ENCODE data around the gene POLE. TPM values are rescaled to one million over a fixed set of nuclear protein-coding genes. Genes with fewer than 3 reads are reported as not detected.

POLE gene
- total RNA-seq, 1 donor from 2014 or later = 39.2 TPM

DNA sequence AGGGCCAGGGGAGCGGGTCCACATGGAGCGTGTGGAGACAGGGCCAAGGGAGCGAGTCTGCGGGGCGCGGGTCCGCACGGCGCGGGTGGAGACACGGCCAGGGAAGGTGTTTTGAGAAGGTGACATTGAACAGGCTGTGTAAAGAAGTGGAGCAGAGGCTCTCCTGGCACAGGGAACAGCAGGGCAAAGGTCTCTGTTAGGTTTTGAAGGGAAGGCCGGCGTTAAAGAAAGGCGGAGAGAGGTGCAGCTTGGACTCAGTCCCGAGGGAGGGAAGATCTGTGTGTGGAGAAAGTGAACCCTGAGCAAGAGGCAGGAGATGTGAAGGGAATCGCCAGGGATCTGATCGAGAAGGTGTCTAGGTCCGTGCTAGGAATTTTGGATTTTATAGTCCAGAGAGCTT is 2.1 kb upstream of the POLE start:
- DNase-seq (ENCODE audit: low spot score) (no peak), ATAC-seq (no peak)
- intact Hi-C loops (cut with DNase I) = no loop called here

DNA sequence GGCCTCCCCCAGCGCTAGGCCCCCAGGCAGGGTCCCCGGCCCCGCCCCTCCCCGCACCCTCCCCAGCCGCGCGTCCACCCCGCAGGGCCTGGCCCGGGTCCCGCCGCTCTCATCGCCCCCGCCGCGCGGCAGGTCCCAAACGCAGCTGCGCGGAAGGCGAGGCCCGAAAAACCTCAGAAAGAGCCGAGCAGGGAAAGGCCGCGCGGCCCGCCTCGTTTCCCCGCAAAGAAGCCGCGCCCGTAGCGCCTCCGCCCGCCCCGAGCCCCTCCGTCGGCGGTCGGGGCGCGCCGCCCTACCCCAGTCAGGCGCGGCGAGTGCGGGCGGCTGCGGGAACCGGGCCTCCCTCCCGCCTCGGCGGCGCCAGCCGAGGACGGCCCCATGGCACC is 324 bp downstream of the POLE start:
- intact Hi-C loops (cut with DNase I) = no loop called here
- ATAC-seq (no peak), DNase-seq (ENCODE audit: low spot score) (no peak)

DNA sequence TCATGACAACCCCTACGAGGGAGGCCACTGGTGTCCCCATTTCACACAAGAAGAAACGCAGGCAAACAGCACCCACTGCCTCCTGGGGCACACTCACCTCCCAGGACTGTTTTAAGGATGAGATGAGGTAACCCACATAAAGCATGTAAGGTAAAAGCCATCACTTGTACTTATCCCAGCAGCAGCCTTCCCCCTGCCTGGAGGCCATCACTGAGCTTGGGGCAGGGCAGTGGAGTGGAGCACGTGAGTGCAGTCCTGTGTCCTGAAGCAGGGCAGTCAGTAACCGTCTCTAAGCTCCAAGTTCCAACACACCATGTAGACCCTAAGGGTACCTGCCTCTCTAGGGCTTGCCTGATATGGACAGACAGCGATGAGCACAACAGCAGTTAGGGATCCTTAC is 1.7 kb downstream of the POLE start:
- ATAC-seq = no peak
- intact Hi-C loops (cut with DNase I) = no loop called here
- no peak for DNase-seq (ENCODE audit: low spot score)

DNA sequence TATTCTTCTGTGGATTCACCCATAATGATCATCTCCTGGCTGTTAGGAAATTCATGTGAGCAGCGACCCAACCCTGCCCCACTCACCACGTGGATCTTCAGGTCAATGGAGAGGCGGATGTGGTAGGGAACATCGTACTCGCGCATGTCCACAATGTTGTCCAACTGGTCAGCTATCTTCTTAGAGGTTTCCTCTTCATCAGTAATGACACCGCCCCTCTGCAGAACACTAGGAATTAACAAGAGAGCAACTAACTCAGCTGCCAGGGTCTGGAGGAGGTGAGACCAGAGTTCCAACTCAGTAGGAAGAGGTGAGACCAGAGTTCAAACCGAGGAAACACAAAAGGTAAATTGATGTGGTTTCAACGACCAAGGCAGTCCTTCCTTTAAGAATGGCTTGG is 9.7 kb downstream of the POLE start:
- DNase-seq (ENCODE audit: low spot score) (no peak), ATAC-seq (no peak)
- intact Hi-C loops (cut with DNase I) = no loop called here

DNA sequence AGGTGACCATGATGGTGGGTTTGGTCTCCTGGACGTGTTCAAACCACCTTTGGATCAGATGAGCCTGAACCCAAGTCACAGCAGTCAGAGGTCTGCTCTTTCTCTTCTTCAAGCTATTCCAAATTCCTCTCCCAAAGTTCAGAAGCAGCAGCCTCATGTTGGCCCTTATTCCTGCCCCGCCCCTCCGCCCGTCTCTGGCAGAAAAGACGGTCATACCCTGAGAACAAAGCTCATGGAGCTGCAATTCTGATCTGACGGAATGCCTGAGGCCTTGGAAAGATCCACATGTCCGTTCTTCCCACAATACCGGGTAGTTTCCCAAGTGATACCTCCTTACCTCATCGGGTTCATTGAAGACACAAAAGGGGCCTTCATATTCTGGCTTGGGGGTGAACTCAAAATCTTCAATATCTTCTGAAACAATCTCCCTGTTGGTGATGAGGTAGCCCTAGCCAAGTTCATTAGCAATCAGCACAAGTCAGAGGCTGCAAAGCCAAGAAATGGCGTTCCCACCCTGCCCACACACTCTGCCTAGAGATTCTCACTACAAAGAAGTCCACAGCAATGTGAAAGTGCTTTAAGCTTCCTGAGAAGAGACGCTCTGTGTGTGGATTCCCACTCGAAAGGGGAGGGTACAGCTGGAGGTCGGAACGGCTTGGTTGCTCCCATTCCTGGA is 11.2 kb downstream of the POLE start:
- DNase-seq (ENCODE audit: low spot score) (no peak), ATAC-seq (peak; percentile 44)
- intact Hi-C loops (cut with DNase I) = no loop called here

DNA sequence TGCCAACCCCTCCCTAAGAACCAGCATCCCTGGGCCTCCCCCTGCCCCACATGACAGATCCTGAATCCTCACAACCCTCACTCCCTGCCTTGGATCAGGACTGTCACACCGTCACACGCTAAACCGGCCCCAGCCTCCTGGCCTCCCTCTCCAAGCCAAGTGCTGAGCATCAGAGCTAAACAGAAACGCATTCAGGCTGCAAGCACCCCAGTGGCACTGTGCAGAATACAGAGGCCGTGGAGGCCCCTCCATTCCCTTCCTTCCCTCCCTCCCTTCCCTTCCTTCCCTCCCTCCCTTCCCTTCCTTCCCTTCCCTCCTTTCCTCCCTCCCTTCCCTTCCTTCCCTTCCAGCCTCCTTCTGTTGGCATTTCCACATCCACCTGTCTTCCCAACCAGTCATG is 12.6 kb downstream of the POLE start:
- intact Hi-C loops (cut with DNase I) = no loop called here
- DNase-seq (ENCODE audit: low spot score) (no peak), ATAC-seq (no peak)

DNA sequence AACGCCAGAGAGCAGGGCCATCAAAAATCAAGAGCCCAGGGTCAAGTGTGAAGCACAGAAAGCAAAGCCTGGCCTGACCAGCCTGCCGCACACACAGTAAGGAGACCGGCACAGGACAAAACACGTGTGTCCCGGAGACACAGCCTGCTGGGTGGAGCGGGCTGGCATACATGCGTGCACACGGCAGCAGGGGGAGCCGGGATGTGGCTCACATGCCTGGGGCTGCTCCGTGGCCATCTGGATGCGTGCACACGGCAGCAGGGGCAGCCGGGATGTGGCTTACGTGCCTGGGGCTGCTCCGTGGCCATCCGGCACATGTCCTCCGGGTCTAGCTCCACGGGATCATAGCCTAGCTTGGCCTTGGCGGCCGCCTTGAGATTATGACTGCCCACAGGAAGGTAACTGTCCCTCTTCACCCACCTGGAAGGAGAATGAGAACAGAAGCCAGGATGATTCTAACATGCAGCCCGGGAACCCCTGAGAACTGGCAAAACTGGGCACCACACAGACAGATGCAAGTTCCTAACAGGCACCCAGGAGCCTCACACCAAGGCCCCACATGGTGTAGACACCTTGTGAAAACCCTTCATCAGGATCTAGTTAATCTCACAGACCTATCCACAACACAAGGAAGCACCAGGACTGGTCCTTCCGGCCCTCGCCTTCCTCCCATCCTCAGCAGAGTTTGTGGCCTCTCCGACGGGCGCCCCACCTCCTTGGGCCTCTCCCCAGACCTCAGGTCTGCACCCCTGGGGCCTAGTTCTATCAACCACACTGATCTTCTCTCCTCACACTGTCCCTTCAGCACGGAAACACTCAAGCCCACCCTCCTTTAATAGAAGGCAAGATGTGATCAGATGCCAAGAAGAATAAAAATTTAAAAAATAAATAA is 13.6 kb downstream of the POLE start:
- intact Hi-C loops (cut with DNase I) = no loop called here
- ATAC-seq (no peak), DNase-seq (ENCODE audit: low spot score) (no peak)

DNA sequence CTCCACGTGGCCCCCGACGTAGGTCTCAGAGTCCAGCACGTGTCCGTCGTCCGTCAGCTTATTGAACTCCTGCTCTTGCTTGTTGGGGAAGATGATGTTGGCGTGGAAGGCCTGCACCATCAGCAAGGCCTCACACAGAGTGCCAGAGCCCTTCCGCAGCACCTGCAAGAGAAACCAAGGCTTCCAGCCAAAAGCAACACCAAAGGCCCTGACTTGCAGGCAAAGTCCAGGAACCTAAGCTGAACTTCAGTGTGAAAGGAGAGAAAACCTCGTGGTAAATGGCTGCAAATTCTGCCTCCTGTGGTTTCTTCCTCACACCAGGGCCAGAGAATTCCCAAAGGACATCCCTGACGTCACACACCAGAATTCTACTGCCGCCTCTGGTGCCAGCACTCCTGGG is 14.5 kb downstream of the POLE start:
- ATAC-seq (peak; percentile 77), DNase-seq (ENCODE audit: low spot score) (no peak)
- intact Hi-C loops (cut with DNase I) = no loop called here

DNA sequence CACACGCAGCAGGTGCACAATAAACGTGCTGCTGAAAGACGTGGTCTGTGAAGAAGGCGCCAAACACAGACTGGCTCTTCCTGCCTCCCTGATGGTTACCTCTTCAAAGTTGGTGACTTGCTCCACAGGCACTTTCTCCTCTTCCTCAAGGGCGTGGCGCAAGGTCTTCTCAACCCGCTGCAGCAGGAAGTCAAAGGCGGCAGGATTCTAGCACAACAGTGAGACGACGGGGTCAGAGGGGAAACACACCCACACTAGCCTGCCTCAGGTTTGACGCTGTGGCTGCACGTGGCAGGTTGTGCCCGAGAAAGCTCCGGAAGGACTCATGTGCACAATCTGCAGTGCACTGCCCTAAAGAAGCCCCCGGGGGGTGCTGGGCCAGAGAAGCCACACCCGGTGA is 15.0 kb downstream of the POLE start:
- no peak for ATAC-seq
- DNase-seq (ENCODE audit: low spot score) = no peak
- intact Hi-C loops (cut with DNase I) = no loop called here

DNA sequence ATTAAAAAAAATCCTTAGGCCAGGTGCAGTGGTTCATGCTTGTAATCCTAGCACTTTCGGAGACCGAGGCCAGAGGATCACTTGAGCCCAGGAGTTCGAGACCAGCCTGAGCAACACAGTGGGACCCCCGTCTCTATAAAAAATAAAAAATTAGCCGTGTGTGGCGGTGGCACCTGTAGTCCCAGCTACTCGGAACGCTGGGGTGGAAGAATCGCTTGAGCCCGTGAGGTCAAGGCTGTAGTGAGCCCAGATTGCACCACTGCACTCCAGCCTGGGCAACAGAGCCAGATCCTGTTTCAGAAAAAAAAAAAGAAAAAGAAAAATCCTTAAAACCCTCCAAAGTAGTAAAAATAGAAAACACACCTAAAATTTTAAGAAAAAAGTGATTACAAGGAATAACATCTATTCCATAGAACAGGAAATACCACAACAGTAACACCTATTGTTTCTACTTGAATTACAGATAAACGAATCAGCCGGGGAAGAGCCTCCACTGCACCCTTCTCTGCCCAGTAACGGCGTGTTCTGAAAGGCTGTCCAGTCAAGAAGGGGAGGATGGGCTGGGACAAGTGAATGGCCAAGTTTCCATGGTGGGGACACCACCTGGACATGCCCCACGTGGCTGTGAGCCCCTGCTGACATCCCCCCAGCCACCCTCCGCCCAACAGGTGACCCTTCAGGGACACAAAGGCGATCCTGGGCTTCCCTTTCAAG is 17.8 kb downstream of the POLE start:
- no peak for ATAC-seq
- DNase-seq (ENCODE audit: low spot score) = no peak
- intact Hi-C loops (cut with DNase I) = no loop called here

DNA sequence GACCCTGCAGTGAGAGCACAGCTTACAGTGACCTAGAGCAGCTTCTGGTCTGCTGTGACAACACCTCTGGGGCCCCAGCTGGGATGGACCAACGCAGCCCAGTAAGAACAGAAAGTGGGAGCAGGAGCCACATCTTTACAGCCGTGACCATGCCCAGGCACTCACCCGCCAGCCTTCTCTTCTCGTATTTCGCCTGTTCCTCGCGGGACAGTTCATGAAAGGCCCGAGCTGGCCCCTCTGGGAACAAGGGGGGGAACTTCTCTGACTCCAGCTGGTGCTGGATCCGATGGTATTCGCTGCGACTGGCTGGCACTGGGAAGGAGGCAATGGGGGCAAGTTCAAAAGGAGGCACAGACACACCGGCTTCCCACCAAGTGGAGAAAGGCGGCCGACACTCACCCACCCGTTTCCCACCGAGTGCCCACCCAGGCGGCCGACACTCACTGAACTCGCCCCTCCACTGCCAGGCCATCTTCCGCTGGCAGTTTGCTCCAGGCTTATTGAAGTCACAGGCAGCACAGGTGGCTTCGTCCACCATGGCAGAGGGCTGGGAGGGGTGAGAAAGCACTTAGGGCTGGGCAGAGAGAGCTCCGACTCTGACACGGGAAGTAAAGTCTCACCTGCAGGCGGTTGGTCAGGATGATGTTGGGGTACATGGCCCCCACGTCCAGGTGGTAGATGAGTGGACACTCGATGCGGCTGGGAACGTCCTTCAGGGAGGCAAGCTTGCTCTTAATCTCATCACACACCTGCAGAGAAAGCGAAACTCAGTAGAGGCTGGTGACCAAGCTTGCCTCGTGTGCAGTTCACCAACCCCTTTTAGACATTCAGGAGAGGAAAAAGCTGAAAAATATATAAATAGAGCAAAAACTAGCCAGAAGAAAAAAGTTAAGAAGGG is 18.7 kb downstream of the POLE start:
- DNase-seq (ENCODE audit: low spot score) = no peak
- intact Hi-C loops (cut with DNase I) = no loop called here
- ATAC-seq = no peak

DNA sequence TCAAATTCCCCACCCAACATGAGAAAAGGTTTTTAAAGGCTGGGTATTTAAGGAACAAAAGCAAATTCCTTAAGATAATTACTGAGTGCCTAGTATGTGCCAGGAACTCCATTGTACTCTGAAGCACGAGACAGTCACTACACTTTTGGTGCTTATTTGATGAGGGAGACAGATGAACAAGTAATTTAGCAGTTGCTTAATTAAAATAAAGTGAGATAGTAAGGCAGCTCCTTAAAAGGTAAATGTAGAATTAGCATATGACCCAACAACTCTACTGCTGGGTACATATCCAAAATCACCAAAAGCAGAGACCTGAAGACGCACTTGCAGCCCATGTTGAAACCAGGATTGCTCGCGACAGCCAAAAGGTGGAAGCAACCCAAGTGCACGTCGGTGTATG is 21.3 kb downstream of the POLE start:
- DNase-seq (ENCODE audit: low spot score) (no peak), ATAC-seq (no peak)
- intact Hi-C loops (cut with DNase I) = no loop called here

DNA sequence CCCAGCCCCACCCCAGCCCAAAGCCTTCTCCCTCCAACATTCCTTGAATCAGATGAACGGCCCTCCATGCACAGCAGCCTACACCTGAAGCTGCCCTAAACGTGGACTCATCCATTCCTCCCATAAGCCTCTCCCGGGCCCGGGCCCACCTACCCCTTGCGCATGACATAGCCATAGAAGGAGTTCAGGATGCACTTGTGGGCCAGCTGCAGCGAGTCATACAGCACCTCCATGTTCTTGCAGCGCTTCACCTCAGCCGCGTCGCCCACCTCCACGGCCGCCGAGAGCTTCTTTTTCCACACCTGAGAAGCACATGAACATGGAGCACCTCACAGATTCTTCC is 22.0 kb downstream of the POLE start:
- ATAC-seq = no peak
- DNase-seq (ENCODE audit: low spot score) = no peak
- intact Hi-C loops (cut with DNase I) = no loop called here

DNA sequence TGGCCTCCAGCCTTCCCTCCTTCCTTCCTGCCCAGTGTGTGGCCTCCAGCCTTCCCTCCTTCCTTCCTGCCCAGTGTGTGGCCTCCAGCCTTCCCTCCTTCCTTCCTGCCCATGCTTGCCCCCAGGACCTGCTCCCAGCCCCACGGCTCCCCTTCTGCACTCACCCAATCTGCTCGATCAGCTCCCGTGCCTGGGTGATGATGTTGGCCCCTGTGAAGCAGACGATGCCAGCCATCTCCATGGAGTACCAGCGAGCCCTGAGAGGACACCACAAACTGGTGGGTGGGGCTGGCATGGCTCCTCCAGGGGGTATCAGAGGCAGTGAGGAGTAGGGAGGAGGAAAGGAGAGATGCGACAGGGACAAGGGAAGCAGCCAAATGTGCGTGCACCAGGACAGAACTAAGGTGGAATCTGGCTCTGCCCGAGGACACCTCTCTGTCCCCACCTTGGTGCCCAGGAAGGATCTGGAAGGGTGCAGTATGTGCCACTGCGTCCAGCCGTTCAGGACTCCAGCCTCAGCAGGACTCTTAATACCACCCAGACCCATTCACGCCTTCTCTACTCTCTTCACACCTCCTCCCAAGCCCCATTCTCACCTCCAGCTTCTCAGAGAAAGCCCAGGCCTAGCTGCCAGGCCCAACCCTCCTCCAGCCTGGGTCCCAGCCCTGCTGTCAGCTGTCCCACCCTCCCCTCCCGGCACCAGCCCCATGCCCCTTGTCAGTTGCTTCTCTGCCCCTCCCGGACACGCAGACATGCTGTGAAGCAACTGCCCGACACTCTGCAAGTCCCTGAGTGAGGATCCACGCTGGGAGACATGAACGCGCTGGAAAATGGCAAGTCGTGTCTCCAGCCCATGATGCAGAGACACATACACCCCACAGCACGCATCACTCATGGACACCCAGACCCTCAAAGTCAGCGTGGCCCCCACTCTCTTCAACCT is 22.7 kb downstream of the POLE start:
- ATAC-seq (no peak), DNase-seq (ENCODE audit: low spot score) (no peak)
- intact Hi-C loops (cut with DNase I) = no loop called here

DNA sequence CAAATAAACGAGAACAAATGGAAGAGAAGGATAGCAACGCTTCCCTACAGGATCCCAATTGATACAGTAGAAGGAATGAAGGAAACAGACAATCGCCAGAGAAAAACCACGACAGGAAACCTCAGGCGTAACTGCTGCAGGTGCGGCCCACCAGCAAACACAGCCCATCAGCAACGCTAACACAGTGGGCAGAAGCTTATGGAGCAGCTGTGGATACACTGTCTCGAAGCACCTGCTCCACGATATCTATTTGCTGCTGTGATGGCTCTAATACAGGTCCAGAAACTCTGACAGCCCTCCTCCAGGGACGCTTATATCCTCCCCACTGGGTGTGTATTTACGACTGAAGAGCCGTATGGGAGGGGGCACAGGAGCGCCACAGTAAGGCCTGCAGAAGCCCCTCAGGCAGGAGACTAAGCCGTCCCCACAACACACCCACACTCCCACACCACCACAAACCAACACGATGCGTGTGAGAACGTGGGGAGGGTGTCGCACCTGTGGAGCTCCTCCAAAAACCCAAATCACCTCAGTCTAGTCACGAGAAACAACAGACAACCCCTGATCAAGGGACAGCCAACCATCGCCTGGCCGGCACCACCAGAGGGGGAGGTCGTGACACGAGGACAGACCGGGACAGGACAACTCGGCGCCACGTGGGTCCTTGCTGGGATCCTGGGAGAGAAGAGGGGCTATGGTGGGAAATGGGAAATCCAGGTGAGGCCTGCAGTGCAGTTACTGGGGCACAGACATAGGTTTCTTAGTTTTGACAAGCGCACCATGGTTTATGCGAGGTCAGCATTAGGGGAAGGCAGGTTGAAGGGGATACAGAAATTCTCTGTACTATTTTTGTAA is 24.0 kb downstream of the POLE start:
- DNase-seq (ENCODE audit: low spot score) (no peak), ATAC-seq (no peak)
- intact Hi-C loops (cut with DNase I) = loop anchor here (1.0 kb wide), 1 partner anchor 31 kb away; no protein-coding TSS in a partner anchor

DNA sequence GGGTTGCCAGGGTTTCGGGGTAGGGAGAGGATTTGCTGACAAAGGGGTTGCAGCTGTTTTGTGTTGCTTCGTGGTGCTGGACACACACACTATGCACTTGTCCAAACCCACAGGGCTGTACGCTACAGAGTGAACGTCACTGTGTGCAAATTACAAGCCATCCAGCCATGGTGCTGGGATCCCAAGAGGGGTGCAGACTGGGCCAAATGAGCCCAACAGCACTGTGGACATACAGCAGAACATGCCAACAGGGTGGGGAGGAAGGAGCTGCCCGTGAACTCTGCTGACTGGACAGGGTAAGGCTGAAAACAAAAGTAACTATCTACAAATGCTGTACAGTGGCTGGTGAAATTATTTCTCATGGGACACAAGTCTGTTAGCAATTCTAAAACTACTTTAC is 25.2 kb downstream of the POLE start:
- DNase-seq (ENCODE audit: low spot score) (no peak), ATAC-seq (no peak)
- intact Hi-C loops (cut with DNase I) = loop anchor here (1.0 kb wide), 1 partner anchor 30 kb away; no protein-coding TSS in a partner anchor

DNA sequence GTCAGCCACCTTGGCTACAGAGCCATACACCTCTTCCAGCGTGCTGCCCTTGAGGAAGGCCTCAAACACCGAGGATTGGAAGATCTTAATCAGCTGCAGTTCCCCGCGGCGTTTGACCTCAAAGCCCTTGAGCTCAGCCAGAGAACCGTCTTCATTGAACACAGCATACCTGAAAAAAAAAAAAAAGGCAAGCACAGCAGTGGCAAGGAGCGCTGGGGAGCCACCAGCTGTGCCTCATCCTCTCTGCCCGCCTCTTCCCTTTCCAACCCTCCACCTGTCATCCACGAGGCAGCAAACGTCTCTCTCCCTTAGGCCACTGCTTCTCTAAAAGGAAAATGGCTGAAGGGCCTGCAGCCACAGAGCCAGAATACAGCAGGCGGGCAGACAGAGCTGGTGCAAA is 26.1 kb downstream of the POLE start:
- intact Hi-C loops (cut with DNase I) = no loop called here
- DNase-seq (ENCODE audit: low spot score) (no peak), ATAC-seq (no peak)

All from sciatic nerve (tissue), 2 donors.